T-helper 17 cell (primary cell): Measurements from ENCODE around the gene FRMD3. TPM values are rescaled to one million over a fixed set of nuclear protein-coding genes. Genes with fewer than 3 reads are reported as not detected.

Experiments
- ATAC-seq: fragments of 150-1000 bp; cut with Tn5 transposase; 2 replicates; pipeline ENCODE4 v1.10.0; 2021; ENCODE audit warnings: mild to moderate bottlenecking, moderate library complexity
- DNase-seq, 3 donors: peaks; one replicate each; pipeline versions ENCODE4 v3.0.0 to v3.0.0-alpha.2; 2020 to 2021
- H3K9me3 ChIP-seq: one replicate; pipeline ENCODE4 v1.7.0; 2013; ENCODE audit warnings: low read length, mild to moderate bottlenecking; ENCODE audit not compliant: control insufficient read depth, poor library complexity, severe bottlenecking
- H3K27ac Mint-ChIP-seq: one replicate; pipeline ENCODE4 v1.8.0; 2022; ENCODE audit warnings: mild to moderate bottlenecking, moderate library complexity, mixed read lengths
- H3K27me3 Mint-ChIP-seq: one replicate; pipeline ENCODE4 v1.8.0; 2022; ENCODE audit warnings: mixed read lengths
- H3K36me3 Mint-ChIP-seq: one replicate; pipeline ENCODE4 v1.8.0; 2022; ENCODE audit warnings: low read depth, mixed read lengths
- H3K4me1 Mint-ChIP-seq: one replicate; pipeline ENCODE4 v1.8.0; 2022; ENCODE audit warnings: mild to moderate bottlenecking, mixed read lengths
- H3K4me3 Mint-ChIP-seq: one replicate; pipeline ENCODE4 v1.8.0; 2022; ENCODE audit warnings: mild to moderate bottlenecking, moderate library complexity, mixed read lengths
- total RNA-seq, 4 donors: library from RNA in 2 of 4; stranded (reverse) in 2 of 4; gene quantifications; one replicate each; pipeline ENCODE4 v1.2.3 and lab custom pipeline; 2022 to 2026

FRMD3 gene
- total RNA-seq, 2 donors from 2014 or later, result 1.4 to 18.9 TPM

DNA sequence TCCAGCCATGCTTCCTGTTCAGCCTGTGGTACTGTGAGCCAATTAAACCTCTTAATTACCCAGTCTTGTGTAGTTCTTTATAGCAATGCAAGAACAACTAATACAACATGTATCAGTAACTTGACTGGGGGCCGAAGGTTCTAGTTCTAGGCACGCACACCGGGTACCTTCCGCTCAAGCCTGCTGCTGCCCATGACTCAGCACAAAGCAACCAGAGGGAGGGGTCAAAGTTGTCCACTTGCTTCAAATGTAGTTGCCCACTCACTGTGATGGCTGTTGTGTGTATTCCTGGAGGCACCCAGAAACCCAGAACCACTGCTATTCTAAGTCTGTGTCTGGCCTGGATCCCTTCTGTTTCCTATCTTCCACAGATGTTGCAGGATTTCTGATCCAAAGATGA lies 222.6 kb downstream of the FRMD3 start:
- no peak for DNase-seq
- no peaks in the 10 kb centered on the region for H3K36me3 Mint-ChIP-seq
- H3K9me3 ChIP-seq, result no peaks in the 10 kb centered on the region
- no peak for ATAC-seq
- no peaks in the 10 kb centered on the region for H3K27me3 Mint-ChIP-seq
- no peak overlapping the region for H3K27ac Mint-ChIP-seq
- H3K4me1 Mint-ChIP-seq, result no peaks in the 10 kb centered on the region
- H3K4me3 Mint-ChIP-seq, result no peak overlapping the region

DNA sequence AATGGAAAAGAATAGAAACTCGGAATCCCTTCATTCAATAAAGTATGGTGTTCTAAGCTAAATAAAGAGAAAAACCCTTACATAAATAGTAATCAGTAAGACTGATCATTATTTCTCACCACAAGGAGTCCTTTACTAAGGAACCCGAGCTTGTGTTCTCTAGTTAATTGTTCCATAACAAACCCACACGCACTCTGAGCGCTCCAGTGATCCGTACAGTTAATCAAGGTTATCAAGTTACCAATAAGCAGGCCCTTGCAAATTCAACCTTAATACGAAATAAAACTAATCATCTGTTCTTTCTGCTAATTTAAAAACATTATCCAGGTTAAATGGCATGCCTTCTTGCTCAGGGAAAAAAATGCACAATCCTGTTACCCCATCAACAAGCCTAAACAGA lies 224.4 kb downstream of the FRMD3 start:
- DNase-seq, result no peak
- Mint-ChIP-seq H3K36me3 (peaks cover 2% of the 10 kb centered on the region), H3K4me3 (no peak overlapping the region), H3K27me3 (no peaks in the 10 kb centered on the region), H3K27ac (no peak overlapping the region), H3K4me1 (no peaks in the 10 kb centered on the region)
- no peak for ATAC-seq
- no peaks in the 10 kb centered on the region for H3K9me3 ChIP-seq

DNA sequence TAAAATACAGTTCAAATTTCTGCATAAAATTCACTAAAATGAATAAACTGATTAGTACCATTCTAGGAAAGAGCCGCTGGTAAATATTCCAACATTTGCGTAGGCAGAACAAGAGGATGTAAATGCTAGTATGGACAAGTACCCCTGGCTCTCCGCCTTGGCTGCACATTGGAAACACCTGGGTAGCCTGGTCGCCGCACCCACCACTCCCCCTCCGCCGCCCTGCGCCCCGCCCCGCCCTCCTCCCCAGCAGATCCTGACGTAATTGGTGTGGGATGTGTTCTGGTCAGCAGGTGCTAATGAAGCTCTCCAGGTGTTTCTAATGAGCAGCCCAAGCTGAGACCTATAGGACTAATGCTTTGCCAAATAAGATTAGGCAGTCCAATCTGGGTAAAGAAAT lies 225.7 kb downstream of the FRMD3 start:
- Mint-ChIP-seq H3K4me3 (no peak overlapping the region), H3K27me3 (no peaks in the 10 kb centered on the region), H3K36me3 (peaks cover 2% of the 10 kb centered on the region), H3K4me1 (no peaks in the 10 kb centered on the region), H3K27ac (no peak overlapping the region)
- H3K9me3 ChIP-seq, result no peaks in the 10 kb centered on the region
- DNase-seq (no peak), ATAC-seq (no peak)

GRCh38 chr9:83307066-83307724 lies 231.0 kb downstream of the FRMD3 start:
- Mint-ChIP-seq H3K27ac (no peak overlapping the region), H3K36me3 (peaks cover 2% of the 10 kb centered on the region), H3K27me3 (no peaks in the 10 kb centered on the region), H3K4me1 (no peaks in the 10 kb centered on the region), H3K4me3 (no peak overlapping the region)
- no peaks in the 10 kb centered on the region for H3K9me3 ChIP-seq
- DNase-seq (no peak), ATAC-seq (no peak)

DNA sequence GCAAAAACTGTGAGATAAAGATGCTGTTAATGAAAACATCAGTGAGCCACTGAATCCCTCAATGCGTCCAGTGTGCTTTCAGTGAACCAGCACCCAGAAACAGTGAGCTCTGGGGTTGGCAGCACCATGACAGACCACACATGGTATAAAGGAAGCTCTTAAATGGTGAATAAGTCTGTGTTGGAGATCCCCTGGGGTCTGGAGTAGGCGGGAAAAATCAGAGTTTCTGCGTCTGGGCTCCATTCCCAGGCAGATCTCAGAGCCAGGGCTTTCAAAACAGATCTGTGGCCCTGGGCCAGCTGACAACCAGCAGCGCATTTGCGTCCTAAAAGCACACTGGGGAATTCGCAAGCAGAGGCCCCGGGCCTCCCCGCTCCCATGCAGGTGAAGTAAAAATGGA lies 233.5 kb downstream of the FRMD3 start:
- H3K4me3 Mint-ChIP-seq, result no peak overlapping the region
- H3K9me3 ChIP-seq, result no peaks in the 10 kb centered on the region
- H3K36me3 Mint-ChIP-seq, result no peaks in the 10 kb centered on the region
- H3K27ac Mint-ChIP-seq, result no peak overlapping the region
- no peaks in the 10 kb centered on the region for H3K27me3 Mint-ChIP-seq
- H3K4me1 Mint-ChIP-seq, result no peaks in the 10 kb centered on the region
- no peak for ATAC-seq
- DNase-seq, result no peak

GRCh38 chr9:83299571-83299970 lies 238.6 kb downstream of the FRMD3 start:
- H3K4me3 Mint-ChIP-seq, result no peak overlapping the region
- no peaks in the 10 kb centered on the region for H3K9me3 ChIP-seq
- H3K36me3 Mint-ChIP-seq, result no peaks in the 10 kb centered on the region
- H3K27ac Mint-ChIP-seq, result no peak overlapping the region
- H3K4me1 Mint-ChIP-seq, result peaks cover 2% of the 10 kb centered on the region
- DNase-seq, result no peak
- H3K27me3 Mint-ChIP-seq, result no peaks in the 10 kb centered on the region
- no peak for ATAC-seq

DNA sequence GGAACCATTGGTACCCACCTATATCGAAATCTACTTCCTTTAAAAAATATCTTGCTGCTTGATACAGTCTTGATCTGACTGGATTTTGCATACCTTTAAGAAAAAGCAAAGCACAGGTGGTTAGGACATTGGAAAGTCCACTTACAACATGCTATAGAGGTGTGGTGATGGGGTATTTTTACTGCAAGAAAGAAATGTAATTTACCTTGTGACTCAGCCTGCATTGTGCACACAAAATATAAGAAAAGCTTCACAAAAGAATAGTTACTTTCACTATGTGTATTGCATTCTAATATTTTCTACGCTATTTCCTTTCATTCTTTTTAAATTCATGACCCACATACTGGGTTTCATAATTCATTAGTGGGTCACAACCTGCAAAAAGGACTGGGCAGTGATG lies 239.1 kb downstream of the FRMD3 start:
- no peaks in the 10 kb centered on the region for H3K9me3 ChIP-seq
- DNase-seq, result no peak
- Mint-ChIP-seq H3K36me3 (no peaks in the 10 kb centered on the region), H3K27me3 (no peaks in the 10 kb centered on the region), H3K4me3 (no peak overlapping the region), H3K27ac (no peak overlapping the region), H3K4me1 (peaks cover 2% of the 10 kb centered on the region)
- ATAC-seq, result no peak

GRCh38 chr9:83296123-83296522 lies 242.1 kb downstream of the FRMD3 start:
- ATAC-seq, result no peak
- no peak overlapping the region for H3K4me3 Mint-ChIP-seq
- DNase-seq, result no peak
- H3K36me3 Mint-ChIP-seq, result peaks cover 2% of the 10 kb centered on the region
- no peaks in the 10 kb centered on the region for H3K27me3 Mint-ChIP-seq
- H3K9me3 ChIP-seq, result no peaks in the 10 kb centered on the region
- H3K27ac Mint-ChIP-seq, result no peak overlapping the region
- peaks cover 2% of the 10 kb centered on the region for H3K4me1 Mint-ChIP-seq

DNA sequence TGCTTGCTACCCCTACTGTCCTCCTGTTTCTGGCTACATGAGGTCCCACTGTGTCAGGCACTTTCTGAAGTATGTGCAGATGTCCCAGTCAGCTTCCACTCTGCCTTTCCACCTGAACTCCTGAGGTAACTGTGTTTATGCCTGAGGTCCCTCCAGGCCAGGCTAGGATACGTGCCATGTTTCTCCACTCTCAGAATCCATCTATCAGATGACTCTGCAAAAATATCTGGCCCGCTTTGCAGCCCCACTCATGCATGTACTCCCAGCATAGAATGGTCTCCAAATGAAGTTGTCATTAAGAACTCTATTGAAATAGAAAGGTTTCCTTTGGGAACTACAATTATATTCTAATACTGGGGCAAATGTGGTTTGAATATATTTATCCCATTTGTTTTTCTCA lies 243.4 kb downstream of the FRMD3 start:
- H3K4me3 Mint-ChIP-seq, result no peak overlapping the region
- H3K27me3 Mint-ChIP-seq, result no peaks in the 10 kb centered on the region
- no peak for DNase-seq
- no peaks in the 10 kb centered on the region for H3K9me3 ChIP-seq
- peaks cover 2% of the 10 kb centered on the region for H3K4me1 Mint-ChIP-seq
- no peak overlapping the region for H3K27ac Mint-ChIP-seq
- ATAC-seq, result no peak
- H3K36me3 Mint-ChIP-seq, result peaks cover 2% of the 10 kb centered on the region

- no peak overlapping the region for H3K4me3 Mint-ChIP-seq
- ATAC-seq (no peak), DNase-seq (no peak)
- H3K27ac Mint-ChIP-seq, result no peak overlapping the region
- no peaks in the 10 kb centered on the region for H3K27me3 Mint-ChIP-seq
- H3K9me3 ChIP-seq, result no peaks in the 10 kb centered on the region
- H3K4me1 Mint-ChIP-seq, result no peaks in the 10 kb centered on the region
- peaks cover 2% of the 10 kb centered on the region for H3K36me3 Mint-ChIP-seq
Observed at GRCh38 chr9:83291196-83291595, 247.0 kb downstream of the FRMD3 start.

DNA sequence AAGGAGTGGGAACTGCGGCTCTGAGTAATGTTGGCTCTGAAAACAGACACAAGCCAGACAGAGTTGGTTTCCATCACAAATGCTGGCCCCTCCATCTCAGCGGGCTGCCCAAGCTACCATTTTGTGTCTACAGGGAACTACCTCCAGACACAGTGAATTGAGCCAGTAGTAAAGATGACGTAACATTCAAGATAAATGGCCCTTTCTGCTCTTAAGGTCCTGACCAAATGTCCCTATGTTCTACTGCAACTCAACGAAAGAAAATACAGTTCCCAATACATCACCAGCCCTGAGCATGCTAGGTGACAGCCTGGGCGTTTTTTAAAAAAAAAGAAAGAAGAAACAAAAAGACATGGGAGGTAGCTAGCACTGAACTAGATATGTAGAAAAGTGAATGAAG lies 247.5 kb downstream of the FRMD3 start:
- DNase-seq (no peak), ATAC-seq (no peak)
- H3K27ac Mint-ChIP-seq, result no peak overlapping the region
- H3K4me1 Mint-ChIP-seq, result no peaks in the 10 kb centered on the region
- H3K36me3 Mint-ChIP-seq, result peaks cover 2% of the 10 kb centered on the region
- H3K9me3 ChIP-seq, result no peaks in the 10 kb centered on the region
- H3K27me3 Mint-ChIP-seq, result no peaks in the 10 kb centered on the region
- H3K4me3 Mint-ChIP-seq, result no peak overlapping the region

- Mint-ChIP-seq H3K4me1 (no peaks in the 10 kb centered on the region), H3K4me3 (no peak overlapping the region), H3K36me3 (no peaks in the 10 kb centered on the region), H3K27ac (no peak overlapping the region), H3K27me3 (no peaks in the 10 kb centered on the region)
- ATAC-seq (no peak), DNase-seq (no peak)
- H3K9me3 ChIP-seq, result no peaks in the 10 kb centered on the region
Observed at GRCh38 chr9:83287021-83287420, 251.2 kb downstream of the FRMD3 start.

- ATAC-seq (no peak), DNase-seq (no peak)
- Mint-ChIP-seq H3K27me3 (no peaks in the 10 kb centered on the region), H3K36me3 (no peaks in the 10 kb centered on the region), H3K4me3 (no peak overlapping the region), H3K27ac (no peak overlapping the region), H3K4me1 (no peaks in the 10 kb centered on the region)
- H3K9me3 ChIP-seq, result no peaks in the 10 kb centered on the region
Observed at GRCh38 chr9:83285445-83286225, 252.6 kb downstream of the FRMD3 start.

- H3K9me3 ChIP-seq, result no peaks in the 10 kb centered on the region
- Mint-ChIP-seq H3K36me3 (no peaks in the 10 kb centered on the region), H3K27ac (no peak overlapping the region), H3K4me3 (no peak overlapping the region), H3K27me3 (no peaks in the 10 kb centered on the region), H3K4me1 (no peaks in the 10 kb centered on the region)
- ATAC-seq (no peak), DNase-seq (no peak)
Observed at GRCh38 chr9:83284746-83285145, 253.5 kb downstream of the FRMD3 start.
